Gastrocnemius medialis (tissue), 4 donors: ENCODE data around the gene CD19.
"Not testable (repeated sequence)": the region's sequence is repeated elsewhere in the genome, so short reads cannot be mapped to it uniquely, and the experiment has no call there.

Experiments used
- POLR2A ChIP-seq, 2 donors: fragments of 450-650 bp; IDR thresholded peaks; one replicate each; pipeline ENCODE4 v1.6.1; 2017; ENCODE audit warnings: antibody characterized with exemption in 2 of 2, mild to moderate bottlenecking in 2 of 2, moderate library complexity in 2 of 2
- TF ChIP-seq, protein P1 (sequence below), 5 experiments: fragments of 450-650 bp in 3 of 5; fragments of 200-600 bp in 2 of 5; sonication (generic) in 2 of 5; IDR thresholded peaks in 4 of 5; conservative IDR thresholded peaks in 1 of 5; 1 replicate in 4 of 5; 2 replicates in 1 of 5; pipeline ENCODE4 v1.5.1; 2016 to 2019; ENCODE audit warnings: antibody characterized with exemption in 5 of 5, mild to moderate bottlenecking in 3 of 5, moderate library complexity in 3 of 5

GRCh38 chr16:28969696-28970095 is 37.9 kb downstream of the CD19 start:
- not testable (repeated sequence) for TF ChIP-seq POLR2A (IDR thresholded peaks at IDR 0.05)
- TF ChIP-seq, protein P1, sequence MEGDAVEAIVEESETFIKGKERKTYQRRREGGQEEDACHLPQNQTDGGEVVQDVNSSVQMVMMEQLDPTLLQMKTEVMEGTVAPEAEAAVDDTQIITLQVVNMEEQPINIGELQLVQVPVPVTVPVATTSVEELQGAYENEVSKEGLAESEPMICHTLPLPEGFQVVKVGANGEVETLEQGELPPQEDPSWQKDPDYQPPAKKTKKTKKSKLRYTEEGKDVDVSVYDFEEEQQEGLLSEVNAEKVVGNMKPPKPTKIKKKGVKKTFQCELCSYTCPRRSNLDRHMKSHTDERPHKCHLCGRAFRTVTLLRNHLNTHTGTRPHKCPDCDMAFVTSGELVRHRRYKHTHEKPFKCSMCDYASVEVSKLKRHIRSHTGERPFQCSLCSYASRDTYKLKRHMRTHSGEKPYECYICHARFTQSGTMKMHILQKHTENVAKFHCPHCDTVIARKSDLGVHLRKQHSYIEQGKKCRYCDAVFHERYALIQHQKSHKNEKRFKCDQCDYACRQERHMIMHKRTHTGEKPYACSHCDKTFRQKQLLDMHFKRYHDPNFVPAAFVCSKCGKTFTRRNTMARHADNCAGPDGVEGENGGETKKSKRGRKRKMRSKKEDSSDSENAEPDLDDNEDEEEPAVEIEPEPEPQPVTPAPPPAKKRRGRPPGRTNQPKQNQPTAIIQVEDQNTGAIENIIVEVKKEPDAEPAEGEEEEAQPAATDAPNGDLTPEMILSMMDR (IDR thresholded peaks at IDR 0.05 in 4 of 5, conservative IDR thresholded peaks at IDR 0.05 in 1 of 5), result not testable (repeated sequence)
